GM18868 (cell line): ENCODE results near the gene CCDC136.

Experiments used
- ATAC-seq: cut with Tn5 transposase; IDR thresholded peaks from one replicate; pipeline ENCODE4 v1.9.1; 2021; ENCODE audit warnings: mild to moderate bottlenecking, moderate library complexity; ENCODE audit not compliant: unreplicated experiment

Gene CCDC136

GRCh38 chr7:128860158-128861073 is 68.6 kb downstream of the CCDC136 start:
- no peak for ATAC-seq

GRCh38 chr7:128861957-128862570 is 70.3 kb downstream of the CCDC136 start:
- ATAC-seq, result no peak

GRCh38 chr7:128862571-128863432 is 71.0 kb downstream of the CCDC136 start, which contains the start of gene ATP6V1F:
ATP6V1F (plus strand) TSS chr7:128862856; CDS start chr7:128862905, 49 bp downstream.
- peak; percentile 88 for ATAC-seq

GRCh38 chr7:128863433-128863989 is 71.7 kb downstream of the CCDC136 start:
- ATAC-seq, result peak; percentile 49

GRCh38 chr7:128865303-128865702 is 73.5 kb downstream of the CCDC136 start:
- ATAC-seq, result no peak

DNA sequence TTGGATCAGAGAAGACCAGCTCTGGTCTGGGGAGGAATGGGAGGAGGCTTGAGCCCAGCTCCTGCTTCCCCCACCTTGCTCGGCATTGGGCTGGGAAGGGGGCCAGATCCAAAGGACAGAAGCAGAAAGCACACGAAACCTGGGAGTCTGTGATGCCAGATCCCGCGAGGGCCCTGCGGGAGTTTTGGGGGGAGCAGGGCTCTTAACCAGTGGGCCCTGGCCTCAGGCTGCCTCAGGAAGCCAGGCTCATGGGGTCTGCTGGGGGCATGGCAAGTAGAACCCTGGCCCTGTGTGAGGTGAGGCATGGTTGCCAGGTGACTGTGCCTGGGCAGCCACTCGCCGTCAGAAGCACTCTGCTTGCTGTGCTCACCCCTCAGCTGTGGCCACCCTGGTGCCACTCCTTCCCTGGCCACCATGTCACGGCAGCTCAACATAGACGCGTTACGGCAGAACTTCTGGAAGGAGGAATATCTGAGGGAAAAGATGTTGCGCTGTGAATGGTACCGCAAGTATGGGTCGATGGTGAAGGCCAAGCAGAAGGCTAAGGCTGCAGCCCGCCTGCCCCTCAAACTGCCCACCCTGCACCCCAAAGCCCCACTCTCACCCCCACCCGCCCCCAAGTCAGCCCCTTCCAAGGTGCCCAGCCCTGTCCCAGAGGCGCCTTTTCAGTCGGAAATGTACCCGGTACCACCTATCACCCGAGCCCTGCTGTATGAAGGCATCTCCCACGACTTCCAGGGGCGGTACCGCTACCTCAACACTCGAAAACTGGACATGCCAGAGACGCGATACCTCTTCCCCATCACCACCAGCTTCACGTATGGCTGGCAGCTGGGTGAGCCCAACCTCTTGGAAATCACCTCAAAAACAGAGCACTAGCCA is 74.5 kb downstream of the CCDC136 start:
- ATAC-seq, result no peak

DNA sequence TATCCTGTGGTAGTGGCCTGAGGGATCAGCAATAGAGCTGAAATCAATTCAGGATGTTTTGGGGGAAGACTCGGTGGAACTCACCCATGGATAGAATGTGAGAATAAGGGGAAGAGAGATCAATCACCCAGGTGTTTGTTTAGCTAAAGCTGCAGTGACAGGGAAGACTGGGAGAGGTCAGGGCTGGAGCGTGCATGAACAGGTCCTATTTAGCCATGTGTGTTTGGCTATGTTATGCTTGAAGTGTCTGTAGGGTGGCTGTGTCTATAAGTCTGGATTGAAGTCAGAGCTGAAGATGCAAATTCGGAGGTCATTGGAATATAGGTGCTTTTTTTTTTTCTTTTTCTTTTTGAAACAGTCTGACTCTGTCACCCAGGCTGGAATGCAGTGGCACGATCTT is 75.5 kb downstream of the CCDC136 start:
- ATAC-seq, result no peak

- ATAC-seq, result no peak
Observed at GRCh38 chr7:128867842-128868623, 76.3 kb downstream of the CCDC136 start.

DNA sequence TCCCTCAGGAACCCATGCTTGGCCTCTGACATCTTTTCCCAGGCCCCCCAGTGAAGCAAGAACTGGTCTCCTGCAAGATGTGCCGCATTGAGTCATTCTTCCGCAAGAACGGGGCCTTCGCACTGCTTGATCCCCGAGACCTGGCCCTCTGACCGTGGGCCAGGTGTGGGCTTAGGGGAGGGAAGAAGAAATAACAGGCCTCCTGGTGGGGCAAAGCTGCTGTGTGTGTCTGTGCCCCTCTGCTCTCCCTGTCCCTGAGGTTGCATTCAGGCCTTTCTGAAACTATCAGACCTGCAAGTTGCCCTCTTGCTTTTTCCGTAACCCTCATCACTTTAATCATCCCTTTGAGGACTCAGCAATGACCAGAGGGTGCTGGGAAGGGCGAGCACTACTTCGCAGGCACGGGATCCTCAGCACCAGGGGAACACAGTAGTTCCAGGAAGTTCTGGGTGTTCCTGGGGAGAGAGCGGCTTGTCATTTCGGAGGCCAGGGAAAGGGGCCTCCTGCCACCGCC is 76.9 kb downstream of the CCDC136 start:
- ATAC-seq, result no peak

GRCh38 chr7:128869138-128869943 is 77.6 kb downstream of the CCDC136 start:
- peak; percentile 60 for ATAC-seq

DNA sequence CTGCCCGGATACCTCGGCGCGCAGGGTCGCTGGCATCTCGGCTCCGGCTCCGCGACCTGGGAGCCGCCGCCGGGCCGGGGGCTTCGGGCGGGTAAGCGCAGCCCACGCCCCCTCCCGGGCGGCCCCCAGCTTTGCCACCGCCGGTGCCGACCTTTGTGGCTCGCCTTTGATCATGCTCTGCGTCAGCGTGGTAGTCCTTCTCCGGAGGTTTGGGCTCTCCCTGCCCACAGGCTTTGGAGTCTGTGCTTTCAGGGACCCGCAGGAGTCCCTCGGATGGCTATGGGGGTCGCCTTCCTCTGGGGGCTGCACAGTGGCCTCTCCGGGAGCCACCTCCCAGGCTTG is 78.1 kb downstream of the CCDC136 start:
- peak; percentile 13 for ATAC-seq

GRCh38 chr7:128871050-128871449 is 79.3 kb downstream of the CCDC136 start:
- no peak for ATAC-seq
